ENCODE data around the gene PHF14.

The PHF14 gene

DNA sequence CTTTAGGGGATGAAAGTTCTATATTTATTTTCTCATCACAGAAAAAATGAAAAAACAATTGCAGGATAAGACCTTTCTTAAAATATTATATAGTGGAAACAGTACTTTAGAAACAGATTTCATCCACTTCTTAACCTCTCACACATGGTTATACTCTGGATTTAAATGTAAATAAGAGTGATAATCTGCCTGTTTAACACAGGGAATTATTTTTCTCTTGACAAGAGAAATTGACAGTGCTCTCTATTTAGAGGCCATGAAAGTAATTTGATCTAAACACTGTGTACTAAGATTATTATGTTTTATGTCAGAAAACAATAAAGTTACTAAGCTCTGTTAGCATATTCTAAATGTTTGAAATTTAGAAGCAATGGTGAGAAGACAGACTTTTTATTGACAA is 88.4 kb downstream of the PHF14 start:
- Histone ChIP-seq H3K79me2 (ENCODE audit: low read length) (no peaks in the 10 kb centered on the region), H3K36me3 (replicated peaks; ENCODE audit: insufficient read depth, low read length) (no peaks in the 10 kb centered on the region; the same call in 1 of the 2 replicates), H3K27me3 (replicated peaks; ENCODE audit: insufficient read depth, low read length) (no peaks in the 10 kb centered on the region), H3K9ac (ENCODE audit: low read length) (no peak overlapping the region), H3F3A (ENCODE audit: insufficient read depth, low read length) (no peaks in the 10 kb centered on the region), H4K20me1 (ENCODE audit: insufficient read depth, low read length) (0 out of 2 replicates have a peak, but pooled peaks cover 3% of the 10 kb centered on the region), H2AFZ (ENCODE audit: low read length) (no peak overlapping the region), H3K9me3 (replicated peaks; ENCODE audit: insufficient read depth, low read length) (no peaks in the 10 kb centered on the region), H3K27ac (ENCODE audit: low read length) (no peak overlapping the region), H3K9me2 (replicated peaks; ENCODE audit: insufficient read depth, low read length) (no peaks in the 10 kb centered on the region), H3K4me2 (ENCODE audit: low read depth, low read length) (no peak overlapping the region), H3K4me1 (ENCODE audit: low read length) (no peaks in the 10 kb centered on the region), H3K4me3 (ENCODE audit: low read length) (no peak overlapping the region)
- DNase-seq = no peak
- no peak for TF ChIP-seq EZH2 (optimal IDR thresholded peaks at IDR 0.05; ENCODE audit: low read depth, low read length)
- TF ChIP-seq, protein P1, sequence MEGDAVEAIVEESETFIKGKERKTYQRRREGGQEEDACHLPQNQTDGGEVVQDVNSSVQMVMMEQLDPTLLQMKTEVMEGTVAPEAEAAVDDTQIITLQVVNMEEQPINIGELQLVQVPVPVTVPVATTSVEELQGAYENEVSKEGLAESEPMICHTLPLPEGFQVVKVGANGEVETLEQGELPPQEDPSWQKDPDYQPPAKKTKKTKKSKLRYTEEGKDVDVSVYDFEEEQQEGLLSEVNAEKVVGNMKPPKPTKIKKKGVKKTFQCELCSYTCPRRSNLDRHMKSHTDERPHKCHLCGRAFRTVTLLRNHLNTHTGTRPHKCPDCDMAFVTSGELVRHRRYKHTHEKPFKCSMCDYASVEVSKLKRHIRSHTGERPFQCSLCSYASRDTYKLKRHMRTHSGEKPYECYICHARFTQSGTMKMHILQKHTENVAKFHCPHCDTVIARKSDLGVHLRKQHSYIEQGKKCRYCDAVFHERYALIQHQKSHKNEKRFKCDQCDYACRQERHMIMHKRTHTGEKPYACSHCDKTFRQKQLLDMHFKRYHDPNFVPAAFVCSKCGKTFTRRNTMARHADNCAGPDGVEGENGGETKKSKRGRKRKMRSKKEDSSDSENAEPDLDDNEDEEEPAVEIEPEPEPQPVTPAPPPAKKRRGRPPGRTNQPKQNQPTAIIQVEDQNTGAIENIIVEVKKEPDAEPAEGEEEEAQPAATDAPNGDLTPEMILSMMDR (IDR thresholded peaks at IDR 0.05; ENCODE audit: low read length) = no peak
- no peak for TF ChIP-seq EZH2phosphoT487 (IDR thresholded peaks at IDR 0.05; ENCODE audit: low read length)

DNA sequence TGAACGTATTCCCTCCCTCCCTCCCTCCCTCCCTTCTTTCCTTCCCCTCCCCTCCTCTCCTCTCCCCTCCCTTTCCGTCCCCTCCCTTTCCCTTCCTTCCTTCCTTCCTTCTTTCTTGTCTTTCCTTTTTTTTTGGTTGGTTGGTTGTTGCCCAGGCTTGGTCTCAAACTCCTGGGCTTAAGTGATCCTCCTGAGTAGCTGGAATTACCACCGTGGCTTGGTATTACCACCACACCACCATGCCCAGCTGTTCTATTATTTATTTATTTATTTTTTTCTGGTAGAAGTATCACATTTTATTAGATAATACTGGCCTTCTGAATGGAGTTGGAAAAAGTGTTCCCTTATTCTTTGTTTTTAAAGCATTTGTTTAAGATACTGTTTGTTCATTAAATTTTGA is 95.9 kb downstream of the PHF14 start:
- H3K4me3 ChIP-seq (ENCODE audit: low read length) = no peak overlapping the region
- no peak overlapping the region for H2AFZ ChIP-seq (ENCODE audit: low read length)
- 0 out of 2 replicates have a peak, but pooled peaks cover 1% of the 10 kb centered on the region for H4K20me1 ChIP-seq (ENCODE audit: insufficient read depth, low read length)
- H3K4me1 ChIP-seq (ENCODE audit: low read length) = no peaks in the 10 kb centered on the region
- DNase-seq = no peak
- H3K27me3 ChIP-seq (replicated peaks; ENCODE audit: insufficient read depth, low read length) = no peaks in the 10 kb centered on the region
- no peaks in the 10 kb centered on the region for H3F3A ChIP-seq (ENCODE audit: insufficient read depth, low read length)
- no peak for TF ChIP-seq EZH2phosphoT487 (IDR thresholded peaks at IDR 0.05; ENCODE audit: low read length)
- TF ChIP-seq, protein P1 (IDR thresholded peaks at IDR 0.05; ENCODE audit: low read length) = no peak
- TF ChIP-seq EZH2 (optimal IDR thresholded peaks at IDR 0.05; ENCODE audit: low read depth, low read length) = no peak
- H3K36me3 ChIP-seq (replicated peaks; ENCODE audit: insufficient read depth, low read length) = no peaks in the 10 kb centered on the region
- no peak overlapping the region for H3K9ac ChIP-seq (ENCODE audit: low read length)
- H3K27ac ChIP-seq (ENCODE audit: low read length) = no peak overlapping the region
- no peaks in the 10 kb centered on the region for H3K9me3 ChIP-seq (replicated peaks; ENCODE audit: insufficient read depth, low read length)
- no peaks in the 10 kb centered on the region for H3K9me2 ChIP-seq (replicated peaks; ENCODE audit: insufficient read depth, low read length)
- H3K4me2 ChIP-seq (ENCODE audit: low read depth, low read length) = no peak overlapping the region
- H3K79me2 ChIP-seq (ENCODE audit: low read length) = no peaks in the 10 kb centered on the region

DNA sequence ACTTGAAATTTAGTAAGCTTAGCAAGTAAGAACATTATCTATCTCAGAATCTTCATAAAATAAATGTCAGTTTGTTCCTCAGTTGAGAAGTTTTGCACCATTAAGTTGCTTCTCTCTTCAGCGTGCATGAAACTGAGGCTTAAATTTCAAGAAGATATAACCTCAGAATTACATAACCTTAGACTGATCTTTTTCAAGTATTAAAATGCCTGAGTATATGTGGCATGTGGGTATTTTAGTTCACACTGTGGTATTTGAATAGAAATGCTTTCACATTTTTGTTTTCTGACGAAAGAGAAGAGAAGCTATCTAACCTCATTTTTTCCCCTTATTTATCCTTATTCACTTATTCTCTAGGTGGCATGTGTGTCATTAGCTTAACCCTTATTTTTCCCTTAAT is 104.1 kb downstream of the PHF14 start:
- no peaks in the 10 kb centered on the region for H3K9me2 ChIP-seq (replicated peaks; ENCODE audit: insufficient read depth, low read length)
- no peaks in the 10 kb centered on the region for H3K4me1 ChIP-seq (ENCODE audit: low read length)
- H2AFZ ChIP-seq (ENCODE audit: low read length) = no peak overlapping the region
- no peak overlapping the region for H3K4me2 ChIP-seq (ENCODE audit: low read depth, low read length)
- no peaks in the 10 kb centered on the region for H3K9me3 ChIP-seq (replicated peaks; ENCODE audit: insufficient read depth, low read length)
- no peak for TF ChIP-seq EZH2phosphoT487 (IDR thresholded peaks at IDR 0.05; ENCODE audit: low read length)
- TF ChIP-seq, protein P1 (IDR thresholded peaks at IDR 0.05; ENCODE audit: low read length) = no peak
- TF ChIP-seq EZH2 (optimal IDR thresholded peaks at IDR 0.05; ENCODE audit: low read depth, low read length) = no peak
- DNase-seq = no peak
- H3K9ac ChIP-seq (ENCODE audit: low read length) = no peak overlapping the region
- no peaks in the 10 kb centered on the region for H3K79me2 ChIP-seq (ENCODE audit: low read length)
- H3K27me3 ChIP-seq (replicated peaks; ENCODE audit: insufficient read depth, low read length) = no peaks in the 10 kb centered on the region
- H3K27ac ChIP-seq (ENCODE audit: low read length) = no peak overlapping the region
- no peaks in the 10 kb centered on the region for H3K36me3 ChIP-seq (replicated peaks; ENCODE audit: insufficient read depth, low read length)
- H3K4me3 ChIP-seq (ENCODE audit: low read length) = no peak overlapping the region
- H3F3A ChIP-seq (ENCODE audit: insufficient read depth, low read length) = no peaks in the 10 kb centered on the region
- H4K20me1 ChIP-seq (ENCODE audit: insufficient read depth, low read length) = no peaks in the 10 kb centered on the region

Measured in MM.1S (cell line).